Lower leg skin (tissue), 4 donors: ENCODE measurements around the gene ABHD16B. TPM values are rescaled to one million over a fixed set of nuclear protein-coding genes. Genes with fewer than 3 reads are reported as not detected.

Experiments used
- DNase-seq, 2 donors: peaks; one replicate each; pipeline ENCODE4 v3.0.0-alpha.2; 2019; ENCODE audit warnings: low spot score in 2 of 2
- H3K4me3 ChIP-seq: fragments of 200-600 bp; sonication (generic); 2 replicates; pipeline ENCODE4 v1.5.1; 2017; ENCODE audit warnings: mild to moderate bottlenecking, low read depth; ENCODE audit not compliant: poor library complexity, severe bottlenecking
- POLR2A ChIP-seq, 2 donors: fragments of 450-650 bp; IDR thresholded peaks; one replicate each; pipeline ENCODE4 v1.6.1; 2016 to 2017; ENCODE audit warnings: antibody characterized with exemption in 2 of 2, mild to moderate bottlenecking in 1 of 2, moderate library complexity in 1 of 2
- WGBS, 2 donors: methylation state at CpG; one replicate each; pipeline ENCODE4 v1.1.5; 2018; 5-methylcytosine and 5-hydroxymethylcytosine counted together
- intact Hi-C: fragments of 100-400 bp; cut with DNase I; formaldehyde crosslinking; loops from one replicate; pipeline ENCODE4 v1.15.0; 2023; ENCODE audit warnings: low total_unique reads
- total RNA-seq, 4 donors: library from RNA; depleted of rRNA; stranded (reverse); fragments of >200 nt; gene quantifications; one replicate each; pipeline ENCODE4 v1.1.0, GENCODE V29; 2016
- TF ChIP-seq, protein P1 (sequence below), 3 donors: fragments of 450-650 bp; IDR thresholded peaks; one replicate each; pipeline ENCODE4 v1.5.1; 2016; ENCODE audit warnings: antibody characterized with exemption in 3 of 3, mild to moderate bottlenecking in 3 of 3, moderate library complexity in 2 of 3

ABHD16B gene
- total RNA-seq, 4 donors from 2014 or later, result not detected

DNA sequence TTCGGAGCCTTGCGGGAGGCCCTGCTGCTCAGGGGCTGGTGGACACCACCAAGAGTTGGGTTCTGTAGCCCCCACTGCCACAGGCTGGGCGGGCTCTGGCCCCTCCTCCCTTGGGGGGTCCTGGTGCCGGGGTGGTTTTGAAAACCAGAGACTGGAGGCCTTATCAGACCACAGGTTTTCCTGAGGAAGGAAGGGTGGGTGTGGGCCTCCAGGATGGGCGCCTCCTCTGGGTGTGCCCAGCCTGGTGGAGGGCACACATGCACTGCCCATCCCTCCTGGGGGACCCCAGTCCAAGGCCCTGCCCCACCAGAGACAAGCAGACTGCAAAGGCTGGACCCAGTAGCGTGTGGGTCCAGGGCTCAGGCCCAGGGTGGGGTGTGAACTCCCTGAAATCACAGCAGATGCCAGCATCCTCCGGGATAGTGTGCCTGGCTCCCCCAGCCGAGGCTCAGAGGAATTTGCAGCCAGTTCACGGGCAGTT is 16.7 kb upstream of the ABHD16B start:
- TF ChIP-seq, protein P1, sequence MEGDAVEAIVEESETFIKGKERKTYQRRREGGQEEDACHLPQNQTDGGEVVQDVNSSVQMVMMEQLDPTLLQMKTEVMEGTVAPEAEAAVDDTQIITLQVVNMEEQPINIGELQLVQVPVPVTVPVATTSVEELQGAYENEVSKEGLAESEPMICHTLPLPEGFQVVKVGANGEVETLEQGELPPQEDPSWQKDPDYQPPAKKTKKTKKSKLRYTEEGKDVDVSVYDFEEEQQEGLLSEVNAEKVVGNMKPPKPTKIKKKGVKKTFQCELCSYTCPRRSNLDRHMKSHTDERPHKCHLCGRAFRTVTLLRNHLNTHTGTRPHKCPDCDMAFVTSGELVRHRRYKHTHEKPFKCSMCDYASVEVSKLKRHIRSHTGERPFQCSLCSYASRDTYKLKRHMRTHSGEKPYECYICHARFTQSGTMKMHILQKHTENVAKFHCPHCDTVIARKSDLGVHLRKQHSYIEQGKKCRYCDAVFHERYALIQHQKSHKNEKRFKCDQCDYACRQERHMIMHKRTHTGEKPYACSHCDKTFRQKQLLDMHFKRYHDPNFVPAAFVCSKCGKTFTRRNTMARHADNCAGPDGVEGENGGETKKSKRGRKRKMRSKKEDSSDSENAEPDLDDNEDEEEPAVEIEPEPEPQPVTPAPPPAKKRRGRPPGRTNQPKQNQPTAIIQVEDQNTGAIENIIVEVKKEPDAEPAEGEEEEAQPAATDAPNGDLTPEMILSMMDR (IDR thresholded peaks at IDR 0.05), result no peak
- no peak for TF ChIP-seq POLR2A (IDR thresholded peaks at IDR 0.05)
- H3K4me3 ChIP-seq, result no peak overlapping the region
- DNase-seq, result no peak
- WGBS, 2 donors, result 54 to 63% methylated on average over 5 to 9 of the region's 9 CpGs
- intact Hi-C loops, result no loop called here

DNA sequence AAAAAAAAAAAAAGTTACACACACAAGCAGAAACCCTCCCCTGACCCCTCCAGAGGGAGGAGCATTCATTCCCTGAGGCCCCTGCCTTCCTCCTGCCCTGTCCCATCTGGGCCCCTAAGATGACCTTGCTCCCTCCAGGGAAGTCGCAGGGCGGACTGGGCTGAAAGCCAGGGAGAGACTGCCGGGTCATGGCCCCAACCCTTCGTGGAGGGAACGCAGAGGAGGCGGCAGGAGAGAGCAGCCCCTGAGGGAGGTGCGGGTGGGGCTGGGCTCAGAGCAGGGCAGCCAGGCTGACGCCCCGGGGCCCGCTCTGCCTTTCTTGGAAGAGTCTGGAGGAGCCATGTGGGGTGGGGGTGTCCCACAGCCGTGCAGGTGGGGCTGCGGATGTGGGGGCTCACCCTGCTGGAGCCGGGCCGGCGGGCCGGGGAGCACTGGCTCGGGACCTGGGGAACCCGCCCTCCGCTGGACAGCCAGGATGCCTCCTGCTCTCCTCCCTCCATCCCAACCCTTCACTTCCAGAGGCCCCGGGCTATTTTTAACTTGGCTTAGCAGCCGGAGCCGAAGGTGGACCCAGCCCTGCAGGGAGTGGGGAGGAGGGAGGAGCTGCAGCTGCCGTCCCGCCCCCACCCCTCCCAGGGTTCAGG is 15.0 kb upstream of the ABHD16B start:
- intact Hi-C loops, result no loop called here
- H3K4me3 ChIP-seq, result no peak overlapping the region
- TF ChIP-seq, protein P1 (IDR thresholded peaks at IDR 0.05), result no peak
- no peak for TF ChIP-seq POLR2A (IDR thresholded peaks at IDR 0.05)
- WGBS, 2 donors, result 1 to 5% methylated on average over 13 to 18 of the region's 24 CpGs
- DNase-seq, result no peak

DNA sequence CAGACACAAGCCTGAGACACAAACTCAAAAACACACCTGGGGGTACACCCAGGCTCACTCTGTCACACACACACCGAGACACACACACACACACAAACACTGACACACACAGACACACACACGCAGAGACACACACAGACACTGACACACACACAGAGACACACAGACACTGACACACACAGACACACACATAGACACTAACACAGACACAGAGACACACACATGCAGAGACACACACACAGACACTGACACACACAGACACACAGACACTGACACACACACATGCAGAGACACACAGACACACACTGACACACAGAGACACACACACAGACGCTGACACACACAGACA is 14.4 kb upstream of the ABHD16B start:
- TF ChIP-seq, protein P1 (IDR thresholded peaks at IDR 0.05), result peak in 1 of 3 donors; percentile 84
- no peak for TF ChIP-seq POLR2A (IDR thresholded peaks at IDR 0.05)
- no peak for DNase-seq
- 49 to 52% methylated on average over 3 of the region's 3 CpGs for WGBS, 2 donors
- intact Hi-C loops, result no loop called here
- H3K4me3 ChIP-seq, result no peak overlapping the region

DNA sequence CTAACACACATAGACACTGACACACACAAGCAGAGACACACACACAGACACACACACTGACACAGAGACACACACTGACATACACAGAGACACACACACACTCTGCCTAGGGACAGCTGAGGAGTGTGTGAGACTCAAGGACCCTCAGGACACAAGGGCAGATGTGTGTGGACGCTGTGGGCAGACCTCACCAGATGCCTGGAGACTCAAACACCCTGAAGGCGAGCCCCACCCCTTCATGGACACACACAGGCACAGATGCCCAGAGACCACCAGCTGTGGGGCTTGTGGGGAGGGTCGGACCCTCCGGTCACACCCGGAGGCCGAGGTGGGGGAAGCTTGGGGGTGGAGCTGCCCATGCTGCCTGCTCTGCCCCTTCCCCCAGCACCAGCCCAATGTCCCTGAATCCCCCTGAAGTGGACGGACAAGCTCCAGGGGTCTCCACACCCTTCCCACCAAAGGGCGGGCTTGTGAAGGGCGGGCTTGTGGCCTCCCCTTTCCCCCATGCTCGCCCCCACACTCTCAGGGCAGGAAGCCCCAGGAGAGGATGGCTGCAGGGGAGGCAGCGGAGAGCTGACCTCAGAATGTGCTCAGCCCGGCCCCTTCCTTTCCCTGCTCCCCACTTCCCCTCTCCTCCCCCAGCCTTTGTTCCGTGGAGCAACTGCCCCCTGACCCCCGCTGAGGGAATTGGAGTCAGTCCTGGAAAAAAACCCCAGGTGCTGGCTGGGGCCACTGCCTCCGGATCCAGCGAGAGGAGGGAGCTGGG is 13.9 kb upstream of the ABHD16B start:
- 31 to 47% methylated on average over 11 to 16 of the region's 16 CpGs for WGBS, 2 donors
- H3K4me3 ChIP-seq, result no peak overlapping the region
- TF ChIP-seq, protein P1 (IDR thresholded peaks at IDR 0.05), result no peak
- no peak for TF ChIP-seq POLR2A (IDR thresholded peaks at IDR 0.05)
- intact Hi-C loops, result no loop called here
- no peak for DNase-seq

DNA sequence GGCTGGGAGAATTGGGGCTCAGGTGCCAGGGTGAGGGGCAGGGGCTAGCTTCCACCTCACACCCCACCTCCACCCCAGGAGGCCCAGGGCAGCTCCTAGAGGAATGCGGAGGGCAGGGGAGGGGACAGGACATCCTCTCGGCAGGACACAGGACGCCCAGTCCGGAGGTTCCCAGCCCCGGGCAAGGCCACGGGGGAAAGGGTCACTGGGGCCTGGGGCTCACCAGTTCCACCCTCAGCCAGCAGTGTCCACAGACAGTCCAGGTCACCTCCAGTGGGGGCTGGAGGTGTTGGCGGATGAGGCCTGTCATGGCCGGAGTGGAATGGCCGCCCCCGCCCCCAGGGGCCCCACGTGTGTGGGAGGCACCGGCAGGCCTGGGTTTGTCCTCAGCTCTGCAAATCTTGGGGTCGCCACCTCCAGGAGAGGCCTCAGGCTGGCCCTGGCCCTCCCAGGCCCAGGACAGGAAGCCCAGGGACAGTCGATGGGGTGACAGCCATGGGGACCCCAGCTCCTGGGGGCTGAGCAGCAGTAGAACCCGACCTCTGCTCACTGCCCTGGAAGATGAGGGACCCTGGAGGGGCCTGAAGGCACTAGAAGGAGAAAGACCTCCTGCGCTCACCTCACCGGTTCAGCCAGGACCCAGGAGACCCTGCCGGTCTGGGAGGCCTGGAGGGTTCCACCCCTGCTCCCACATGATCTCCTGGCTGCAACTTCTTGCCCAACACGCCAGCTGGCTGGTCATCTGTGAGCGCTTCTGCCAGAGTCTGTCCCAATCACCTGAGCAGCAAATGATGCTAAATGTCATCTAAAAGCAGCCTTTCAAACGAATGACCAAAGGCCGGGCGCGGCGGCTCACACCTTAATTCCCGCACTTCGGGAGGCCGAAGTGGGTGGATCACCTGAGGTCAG is 13.0 kb upstream of the ABHD16B start:
- TF ChIP-seq, protein P1 (IDR thresholded peaks at IDR 0.05), result no peak
- no peak for TF ChIP-seq POLR2A (IDR thresholded peaks at IDR 0.05)

More for the DNA sequence above, 13.0 kb upstream of the ABHD16B start:
- DNase-seq, result no peak
- H3K4me3 ChIP-seq, result no peak overlapping the region
- intact Hi-C loops, result no loop called here
- WGBS, 2 donors, result 63 to 64% methylated on average over 22 to 28 of the region's 28 CpGs
